GM21381 (cell line): ENCODE data around the gene RIPK4.
"Not testable (repeated sequence)": the region's sequence is repeated elsewhere in the genome, so short reads cannot be mapped to it uniquely, and the experiment has no call there.

ENCODE experiments used
- ATAC-seq: cut with Tn5 transposase; IDR thresholded peaks from one replicate; pipeline ENCODE4 v1.9.1; 2021; ENCODE audit warnings: mild to moderate bottlenecking, moderate library complexity; ENCODE audit not compliant: unreplicated experiment

RIPK4 gene

DNA sequence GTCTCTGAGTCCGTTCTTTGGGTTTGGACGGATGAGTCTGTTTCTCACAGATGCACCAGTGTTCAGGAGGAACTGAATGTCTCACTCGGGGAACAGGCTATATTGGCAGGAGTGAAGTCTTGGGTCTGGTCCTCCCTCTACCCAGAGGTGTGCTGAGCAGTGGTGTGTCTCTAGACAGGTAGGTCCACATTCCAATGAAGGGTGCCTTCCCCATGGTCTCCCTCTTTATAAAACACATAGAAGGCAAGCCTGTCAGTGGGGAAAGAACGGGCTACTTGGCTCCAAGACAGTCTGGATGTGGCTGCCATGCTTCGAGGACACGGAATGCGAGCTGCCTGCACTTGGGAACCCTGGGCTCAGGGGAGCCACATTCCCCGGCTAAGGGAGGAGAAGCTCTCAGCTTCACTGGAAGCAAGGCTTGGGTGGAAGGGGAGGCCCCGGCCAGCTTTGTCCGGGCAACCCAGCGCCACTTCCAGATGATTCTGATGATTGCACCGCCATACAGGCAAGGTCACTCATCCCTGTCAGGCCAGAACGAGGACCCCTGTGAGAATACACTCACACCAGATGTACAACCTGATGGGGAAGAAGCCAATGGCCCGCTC is 29.7 kb upstream of the RIPK4 start:
- ATAC-seq, result no peak

DNA sequence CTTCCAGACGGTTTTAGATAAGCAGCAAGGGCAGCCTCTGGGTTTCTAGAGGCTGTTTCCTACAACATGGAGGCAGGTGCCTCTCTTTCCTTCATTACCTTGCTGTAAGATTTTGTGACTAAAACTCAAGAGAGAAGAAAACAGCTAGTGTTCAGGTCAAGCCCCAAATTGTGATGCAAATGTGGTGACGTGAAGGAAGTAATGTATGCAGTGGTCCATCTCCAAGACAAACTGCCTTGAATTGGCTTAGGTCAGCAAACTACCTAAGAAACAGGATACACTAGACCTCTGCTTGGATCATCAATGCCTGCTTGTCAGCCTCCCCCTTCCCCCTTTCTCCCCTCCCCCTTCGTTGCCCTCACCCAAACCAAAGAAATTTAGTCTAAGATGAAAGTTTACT is 28.9 kb upstream of the RIPK4 start:
- no peak for ATAC-seq

- no peak for ATAC-seq
These were observed 27.7 kb upstream of the RIPK4 start for GRCh38 chr21:41794600-41794999.

- ATAC-seq, result no peak
These were observed 25.9 kb upstream of the RIPK4 start for GRCh38 chr21:41792711-41793110.

DNA sequence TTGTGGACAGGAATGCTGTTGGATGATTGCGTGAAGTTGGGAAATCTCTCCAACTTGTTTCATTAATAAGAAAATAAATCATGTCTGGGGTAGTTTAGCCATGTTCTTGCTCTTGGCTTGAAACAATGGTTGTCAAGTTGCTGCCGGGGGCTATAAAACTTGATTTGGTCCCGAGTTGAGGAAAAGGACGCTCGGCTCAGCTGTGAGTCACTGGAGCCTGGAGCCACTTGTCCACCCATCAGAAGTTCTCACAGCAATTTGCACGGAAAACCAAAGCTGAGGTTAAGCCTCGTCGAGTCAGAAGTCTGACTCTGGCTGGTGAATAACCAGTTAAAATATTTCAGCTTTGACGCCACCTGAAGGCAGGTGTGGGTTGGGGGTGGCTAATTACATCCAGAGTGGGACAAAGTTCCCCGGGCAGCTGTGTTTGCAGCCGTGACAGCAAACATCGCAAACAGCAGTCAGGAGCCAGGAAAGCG is 19.7 kb upstream of the RIPK4 start:
- ATAC-seq, result no peak

- not testable (repeated sequence) for ATAC-seq
These were observed 18.4 kb upstream of the RIPK4 start for GRCh38 chr21:41785262-41785661.

- no peak for ATAC-seq
These were observed 17.7 kb upstream of the RIPK4 start for GRCh38 chr21:41784456-41785102.

- ATAC-seq, result no peak
These were observed 16.8 kb upstream of the RIPK4 start for GRCh38 chr21:41783476-41784180.

- no peak for ATAC-seq
These were observed 14.2 kb upstream of the RIPK4 start for GRCh38 chr21:41781050-41781410.

GRCh38 chr21:41780337-41781049 is 13.6 kb upstream of the RIPK4 start:
- no peak for ATAC-seq

GRCh38 chr21:41779659-41780058 is 12.8 kb upstream of the RIPK4 start:
- ATAC-seq, result no peak

- no peak for ATAC-seq
These were observed 12.2 kb upstream of the RIPK4 start for GRCh38 chr21:41778930-41779600.

- ATAC-seq, result no peak
These were observed 11.3 kb upstream of the RIPK4 start for GRCh38 chr21:41777951-41778815.

DNA sequence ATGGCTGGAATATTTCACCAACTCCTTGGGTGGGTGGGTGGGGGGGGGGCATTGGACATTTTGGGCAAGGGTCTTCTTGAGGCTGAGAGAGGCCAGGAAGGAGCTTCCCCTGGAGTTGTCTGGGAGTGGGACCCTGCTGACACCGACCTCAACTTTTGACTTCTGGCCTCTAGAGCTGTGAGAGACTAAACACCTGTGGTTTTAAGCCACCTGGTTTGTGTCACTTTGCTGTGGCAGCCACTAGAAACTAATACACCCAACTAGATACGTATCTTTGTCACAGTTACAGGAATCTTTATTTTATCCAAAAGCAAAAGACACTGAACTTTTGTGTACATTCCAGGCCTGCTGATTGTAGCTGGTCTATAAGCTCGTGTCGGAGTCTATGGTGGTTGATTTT is 9.9 kb upstream of the RIPK4 start:
- ATAC-seq, result no peak

DNA sequence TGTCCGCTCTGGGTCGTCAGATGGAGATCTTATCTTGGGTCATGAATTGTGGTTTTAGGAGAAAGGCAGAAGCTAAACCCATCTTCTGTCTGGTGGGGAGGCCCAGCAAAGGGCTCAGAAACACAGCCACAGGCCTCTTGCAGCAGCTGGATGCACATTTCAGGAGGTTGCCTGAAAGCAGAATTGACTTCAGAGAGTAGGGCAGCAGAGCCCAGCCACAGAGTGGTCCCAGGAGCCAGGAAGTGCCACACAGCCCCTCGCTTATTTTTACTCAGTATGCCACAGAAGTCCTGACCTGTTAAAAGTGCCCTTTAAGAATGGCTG is 8.3 kb upstream of the RIPK4 start:
- ATAC-seq, result no peak

GRCh38 chr21:41774467-41775148 is 7.8 kb upstream of the RIPK4 start:
- no peak for ATAC-seq

- ATAC-seq, result no peak
These were observed 5.7 kb upstream of the RIPK4 start for GRCh38 chr21:41772351-41773080.

DNA sequence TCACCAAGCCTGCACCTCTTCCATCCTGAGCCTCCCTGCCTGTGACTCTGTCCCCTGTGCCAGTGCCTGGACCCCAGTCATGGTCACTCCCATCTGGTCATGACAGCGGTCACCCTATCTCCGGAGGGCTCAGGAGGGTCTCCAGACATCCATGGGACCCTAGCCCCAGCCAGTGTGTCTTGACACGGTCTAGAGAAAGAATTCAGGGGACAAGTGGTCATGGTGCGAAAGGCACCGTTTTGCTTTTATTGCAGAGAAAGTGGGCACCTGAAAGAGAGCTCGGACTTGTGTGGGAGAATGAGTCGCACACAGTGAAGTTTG is 4.7 kb upstream of the RIPK4 start:
- ATAC-seq, result no peak

DNA sequence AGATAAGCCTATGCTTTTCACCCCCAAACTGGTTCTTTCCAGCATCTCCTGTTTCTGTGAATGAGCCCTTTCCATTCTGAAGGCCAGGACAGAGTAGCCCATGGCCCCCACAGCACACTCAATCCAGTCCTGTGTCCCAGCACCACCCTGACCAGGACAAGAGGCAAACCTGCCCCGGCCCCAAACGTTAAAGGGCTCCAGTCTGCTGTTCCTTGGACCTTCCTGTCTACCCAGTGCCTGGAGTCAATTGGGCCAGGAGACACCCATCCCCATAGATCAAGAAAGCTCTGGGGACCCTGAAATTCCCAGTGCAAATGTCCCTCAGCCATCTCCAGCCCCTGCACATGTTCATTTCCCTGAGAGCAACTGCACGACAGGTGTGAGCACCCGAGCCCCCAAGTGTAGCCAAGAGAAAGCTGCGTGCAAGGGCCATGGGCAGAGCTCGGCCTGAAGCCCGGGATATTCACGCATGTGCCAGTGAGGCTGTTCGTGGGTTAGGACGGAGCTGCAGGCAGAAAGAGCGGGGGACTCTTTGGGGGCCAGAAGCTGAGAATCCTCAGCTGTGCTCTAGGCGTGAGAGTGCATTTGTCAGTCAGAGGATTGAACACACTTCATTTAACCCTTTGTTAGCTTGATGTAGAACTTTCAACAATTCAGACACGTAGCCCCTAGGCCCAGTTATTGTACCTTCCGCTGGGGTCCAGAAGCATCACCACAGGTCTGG is 4.2 kb upstream of the RIPK4 start:
- no peak for ATAC-seq
